Urinary bladder (tissue), 4 donors: ENCODE measurements around the gene VDR. TPM values are rescaled to one million over a fixed set of nuclear protein-coding genes. Genes with fewer than 3 reads are reported as not detected.

Experiments
- DNase-seq: peaks from one replicate; pipeline ENCODE4 v3.0.0-alpha.2; 2015; ENCODE audit errors: extremely low spot score
- H3K27ac ChIP-seq: one replicate; pipeline ENCODE4 v1.5.1; 2013; ENCODE audit warnings: low read depth, mild to moderate bottlenecking, moderate library complexity
- H3K36me3 ChIP-seq: one replicate; pipeline ENCODE4 v1.6.1; 2013; ENCODE audit warnings: mild to moderate bottlenecking, moderate library complexity; ENCODE audit not compliant: insufficient read depth
- H3K4me1 ChIP-seq: one replicate; pipeline ENCODE4 v1.6.1; 2013; ENCODE audit warnings: mild to moderate bottlenecking, moderate library complexity; ENCODE audit not compliant: insufficient read depth
- H3K4me3 ChIP-seq: one replicate; pipeline ENCODE4 v1.5.1; 2013; ENCODE audit warnings: low read depth, low read length
- WGBS: extraction: QIAGEN DNeasy Blood & Tissue Kit; methylation state at CpG from one replicate; pipeline ENCODE4 v1.1.7; 2013; 5-methylcytosine and 5-hydroxymethylcytosine counted together
- polyA plus RNA-seq: library from polyadenylated mRNA; stranded (reverse); fragments of 200-250 nt; gene quantifications from one replicate; pipeline ENCODE4 v1.2.3, GENCODE V29; 2013
- total RNA-seq: library from RNA; depleted of rRNA; stranded (reverse); fragments of >200 nt; gene quantifications from one replicate; pipeline ENCODE4 v1.2.3, GENCODE V29; 2014
- donor health status: healthy with polysubstance abuse.
- donor health status: healthy.

Gene VDR
- total and polyA plus RNA-seq, 2 donors = 0.79 to 3.7 TPM

DNA sequence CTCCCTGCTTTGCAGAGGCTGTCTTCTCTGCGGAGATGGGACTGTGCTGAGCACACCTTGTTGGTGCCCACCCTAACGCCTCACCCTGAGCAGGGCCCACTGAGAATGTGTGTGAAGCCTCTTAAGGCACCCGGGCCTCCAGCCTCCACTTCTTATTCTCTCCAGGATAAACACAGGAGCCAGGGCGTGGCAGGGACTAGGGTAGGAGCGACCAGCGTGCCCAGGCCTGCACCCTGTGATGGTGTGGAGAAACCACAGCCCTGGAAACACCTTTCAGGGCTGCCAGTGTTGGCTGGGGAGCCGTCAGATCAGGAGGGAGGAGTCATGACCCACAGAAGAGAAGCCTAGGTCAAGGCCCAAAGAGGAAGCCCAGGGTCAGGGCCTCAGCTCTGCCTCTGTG lies 41.3 kb downstream of the VDR start:
- WGBS = 82% methylated on average over 7 of the region's 7 CpGs
- Histone ChIP-seq H3K27ac (no peak overlapping the region), H3K4me3 (no peak overlapping the region), H3K36me3 (no peaks in the 10 kb centered on the region), H3K4me1 (no peaks in the 10 kb centered on the region)
- no peak for DNase-seq

GRCh38 chr12:47862881-47863280 lies 41.9 kb downstream of the VDR start:
- DNase-seq = no peak
- no peak overlapping the region for H3K4me3 ChIP-seq
- no peaks in the 10 kb centered on the region for H3K4me1 ChIP-seq
- no peaks in the 10 kb centered on the region for H3K36me3 ChIP-seq
- 91% methylated on average over 7 of the region's 7 CpGs for WGBS
- no peak overlapping the region for H3K27ac ChIP-seq

DNA sequence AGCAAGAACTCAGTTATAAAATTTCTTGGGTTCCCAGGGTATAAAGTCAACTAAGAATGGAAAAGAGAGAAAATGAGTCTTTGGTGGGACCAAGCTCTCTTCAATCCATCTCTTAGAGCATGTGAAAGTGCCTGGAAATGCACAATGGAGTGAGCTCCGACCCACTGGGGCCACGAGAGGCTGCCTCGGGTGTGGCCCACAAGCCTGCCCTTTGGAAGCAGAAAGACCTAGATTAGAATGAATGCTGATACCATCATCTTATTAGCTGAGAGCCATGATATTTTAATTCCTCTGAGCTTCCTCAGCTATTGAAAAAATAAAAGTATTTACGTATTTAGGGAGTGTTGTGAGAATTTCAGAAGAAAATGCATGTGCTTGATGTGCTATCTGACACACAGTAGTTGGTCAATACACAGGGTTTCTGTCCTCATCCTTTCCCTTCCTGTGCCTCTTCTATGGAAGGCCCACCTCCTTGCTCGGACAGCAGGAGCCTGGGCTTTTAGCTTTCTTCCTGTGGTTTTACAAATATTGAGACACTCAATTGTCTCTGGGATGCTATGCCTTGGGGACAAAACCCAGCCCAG lies 42.5 kb downstream of the VDR start:
- 75% methylated on average over 5 of the region's 5 CpGs for WGBS
- Histone ChIP-seq H3K4me3 (no peak overlapping the region), H3K4me1 (no peaks in the 10 kb centered on the region), H3K27ac (no peak overlapping the region), H3K36me3 (no peaks in the 10 kb centered on the region)
- DNase-seq = no peak

DNA sequence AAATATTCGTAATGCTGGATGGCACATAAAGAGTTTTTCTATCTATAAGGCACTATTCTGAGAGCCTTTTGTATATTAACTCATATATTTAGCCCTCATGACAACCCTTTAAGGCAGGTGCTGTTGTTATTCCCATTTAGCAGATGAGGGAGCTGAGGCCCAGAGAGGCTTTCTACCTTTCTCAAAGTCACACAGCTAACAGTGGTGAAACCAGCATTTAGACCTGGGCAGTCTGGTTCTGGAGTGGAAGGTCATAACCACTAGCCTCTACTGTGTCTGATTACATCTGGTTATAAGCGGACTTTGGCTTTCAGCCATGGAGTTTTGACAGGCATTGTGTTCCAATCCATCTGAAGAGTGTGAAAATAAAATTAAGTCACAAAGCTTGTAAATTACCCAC lies 43.9 kb downstream of the VDR start:
- H3K36me3 ChIP-seq = no peaks in the 10 kb centered on the region
- 82% methylated on average over 2 of the region's 2 CpGs for WGBS
- no peak for DNase-seq
- H3K4me1 ChIP-seq = no peaks in the 10 kb centered on the region
- H3K4me3 ChIP-seq = no peak overlapping the region
- no peak overlapping the region for H3K27ac ChIP-seq

DNA sequence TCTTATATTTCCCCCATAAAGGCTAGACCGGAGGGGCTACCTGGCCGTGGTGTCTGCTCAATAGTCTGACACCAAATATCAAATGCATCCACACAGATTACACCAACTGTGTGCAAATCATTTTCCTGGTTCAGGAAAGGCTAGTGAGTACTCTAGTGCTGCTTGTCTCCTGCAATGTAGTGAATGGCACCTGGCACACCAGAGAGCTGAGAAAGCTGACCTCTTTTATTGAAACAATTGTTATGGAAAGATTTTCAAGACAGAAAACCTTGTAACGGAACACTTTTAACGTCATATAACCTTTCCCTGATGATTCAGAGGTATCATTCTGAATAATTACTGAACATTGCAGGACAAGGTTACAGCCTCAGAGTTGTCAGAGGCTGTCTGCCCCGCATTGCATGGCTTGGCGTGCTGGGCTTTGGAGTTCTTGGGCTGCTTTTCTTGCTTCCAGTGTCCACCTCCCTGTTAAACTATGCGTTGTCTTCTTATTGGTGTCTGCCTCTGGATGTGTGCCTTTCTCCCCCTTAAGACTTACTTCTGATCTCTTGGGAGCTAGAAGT lies 44.4 kb downstream of the VDR start:
- WGBS = 90% methylated on average over 7 of the region's 7 CpGs
- Histone ChIP-seq H3K4me3 (no peak overlapping the region), H3K36me3 (no peaks in the 10 kb centered on the region), H3K27ac (no peak overlapping the region), H3K4me1 (no peaks in the 10 kb centered on the region)
- no peak for DNase-seq

GRCh38 chr12:47858511-47859266 lies 46.1 kb downstream of the VDR start:
- WGBS = 89% methylated on average over 8 of the region's 8 CpGs
- DNase-seq = no peak
- no peak overlapping the region for H3K4me3 ChIP-seq
- no peaks in the 10 kb centered on the region for H3K36me3 ChIP-seq
- H3K27ac ChIP-seq = peak overlapping the region; percentile 2
- no peaks in the 10 kb centered on the region for H3K4me1 ChIP-seq

DNA sequence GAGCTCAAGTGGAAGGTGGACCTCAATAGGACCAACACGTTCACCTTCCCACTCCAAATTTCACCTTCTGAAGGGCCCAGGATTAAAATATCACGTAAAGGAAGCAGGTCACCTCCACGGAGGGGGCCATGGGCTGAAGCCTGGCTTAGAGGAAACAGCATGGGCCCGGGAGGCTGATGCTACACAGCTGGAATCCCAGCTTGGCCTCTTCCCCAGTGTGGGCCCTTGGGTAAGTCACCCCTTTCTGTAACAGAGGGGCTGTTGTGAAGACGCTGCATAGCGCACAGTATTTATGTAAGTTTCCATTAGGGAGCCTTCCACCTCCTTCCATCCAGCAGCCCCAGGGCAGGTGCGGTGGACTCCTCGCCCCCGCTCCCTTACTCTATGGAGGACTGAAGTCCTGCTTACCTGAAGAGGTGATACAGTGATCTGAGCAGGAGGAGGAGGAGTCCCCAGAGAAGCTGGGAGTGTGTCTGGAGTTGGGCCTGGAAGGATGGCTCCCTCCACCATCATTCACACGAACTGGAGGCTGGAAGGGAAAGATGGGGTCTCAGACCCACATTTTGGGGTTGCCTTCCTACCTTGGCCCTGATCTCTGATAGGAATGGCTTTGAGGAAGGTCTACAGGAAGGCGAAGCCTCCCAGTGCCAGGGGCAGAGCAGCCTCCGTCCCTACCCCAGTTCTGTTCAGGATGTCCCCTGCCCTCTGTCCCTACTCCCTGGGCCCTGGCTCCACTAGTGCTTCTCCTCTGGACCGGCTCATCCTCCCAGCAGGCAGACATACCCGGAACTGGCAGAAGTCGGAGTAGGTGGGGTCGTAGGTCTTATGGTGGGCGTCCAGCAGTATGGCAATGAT lies 47.8 kb downstream of the VDR start:
- no peak for DNase-seq
- no peaks in the 10 kb centered on the region for H3K36me3 ChIP-seq
- H3K27ac ChIP-seq = no peak overlapping the region
- H3K4me1 ChIP-seq = no peaks in the 10 kb centered on the region
- H3K4me3 ChIP-seq = no peak overlapping the region
- WGBS = 91% methylated on average over 17 of the region's 17 CpGs

- Histone ChIP-seq H3K36me3 (no peaks in the 10 kb centered on the region), H3K27ac (no peak overlapping the region), H3K4me3 (no peak overlapping the region), H3K4me1 (no peaks in the 10 kb centered on the region)
- DNase-seq = no peak
- WGBS = 89% methylated on average over 1 of the region's 1 CpG
Measured at GRCh38 chr12:47856094-47856493, 48.7 kb downstream of the VDR start.

DNA sequence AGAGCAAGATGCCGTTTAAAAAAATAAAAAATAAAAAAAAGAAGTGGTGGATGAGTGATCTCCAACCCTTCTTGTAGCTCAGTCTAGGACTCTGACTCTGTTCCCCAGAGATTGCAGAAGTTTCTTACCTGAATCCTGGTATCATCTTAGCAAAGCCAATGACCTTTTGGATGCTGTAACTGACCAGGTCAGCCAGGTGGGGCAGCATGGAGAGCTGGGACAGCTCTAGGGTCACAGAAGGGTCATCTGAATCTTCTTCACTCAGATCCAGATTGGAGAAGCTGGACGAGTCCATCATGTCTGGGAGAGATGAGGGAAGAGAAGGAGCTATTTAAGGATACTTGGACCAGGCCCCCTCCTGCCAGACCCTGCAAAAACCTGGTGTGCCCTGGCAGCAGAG lies 49.3 kb downstream of the VDR start:
- H3K36me3 ChIP-seq = no peaks in the 10 kb centered on the region
- H3K4me3 ChIP-seq = no peak overlapping the region
- H3K27ac ChIP-seq = no peak overlapping the region
- 88% methylated on average over 2 of the region's 2 CpGs for WGBS
- H3K4me1 ChIP-seq = no peaks in the 10 kb centered on the region
- DNase-seq = no peak

DNA sequence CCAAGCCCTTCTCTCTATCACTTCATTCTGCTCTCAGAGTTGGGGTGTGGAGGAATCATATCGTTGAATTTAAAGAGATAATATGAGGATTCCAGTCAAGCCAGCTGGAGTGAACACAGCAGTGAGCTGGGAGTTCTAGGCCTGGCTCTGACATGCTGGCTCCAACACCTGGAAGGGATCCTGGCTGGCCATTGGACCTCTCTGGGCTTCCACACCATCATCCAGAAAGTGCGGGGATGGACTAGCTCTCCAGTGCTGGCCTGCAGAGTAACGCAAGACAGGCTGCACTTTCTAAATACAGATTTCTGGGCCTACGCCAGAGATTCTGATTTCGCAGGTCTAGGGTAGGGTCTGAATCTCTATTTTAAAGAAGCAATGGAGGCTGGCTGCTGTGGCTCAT lies 50.3 kb downstream of the VDR start:
- H3K36me3 ChIP-seq = no peaks in the 10 kb centered on the region
- no peak for DNase-seq
- no peak overlapping the region for H3K4me3 ChIP-seq
- no peak overlapping the region for H3K27ac ChIP-seq
- WGBS = 88% methylated on average over 5 of the region's 5 CpGs
- no peaks in the 10 kb centered on the region for H3K4me1 ChIP-seq

DNA sequence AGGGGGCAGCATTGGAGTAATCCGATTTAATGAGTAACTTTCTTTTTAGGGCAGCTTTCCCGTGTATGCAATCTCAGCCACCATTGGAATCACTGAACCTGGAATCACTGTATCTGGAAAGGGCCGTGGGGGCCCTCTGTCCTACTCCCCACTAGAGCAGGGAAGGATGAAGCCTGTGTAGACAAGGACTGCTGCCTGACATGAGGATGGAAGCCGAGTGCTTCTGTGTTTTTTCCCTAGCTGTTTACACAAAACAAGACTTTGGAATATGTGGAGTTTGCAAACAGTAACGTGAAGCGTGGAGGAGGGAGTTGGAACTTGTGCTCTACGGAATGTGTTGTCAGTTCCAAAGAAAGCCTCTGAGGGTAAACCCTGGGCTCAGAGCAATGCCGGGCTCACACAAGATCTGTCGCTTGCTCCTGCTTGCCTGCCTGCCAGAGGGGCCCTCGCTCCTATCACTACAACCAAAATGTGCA lies 52.7 kb downstream of the VDR start:
- Histone ChIP-seq H3K27ac (no peak overlapping the region), H3K36me3 (no peaks in the 10 kb centered on the region), H3K4me3 (no peak overlapping the region), H3K4me1 (no peaks in the 10 kb centered on the region)
- 35% methylated on average over 10 of the region's 10 CpGs for WGBS
- no peak for DNase-seq

DNA sequence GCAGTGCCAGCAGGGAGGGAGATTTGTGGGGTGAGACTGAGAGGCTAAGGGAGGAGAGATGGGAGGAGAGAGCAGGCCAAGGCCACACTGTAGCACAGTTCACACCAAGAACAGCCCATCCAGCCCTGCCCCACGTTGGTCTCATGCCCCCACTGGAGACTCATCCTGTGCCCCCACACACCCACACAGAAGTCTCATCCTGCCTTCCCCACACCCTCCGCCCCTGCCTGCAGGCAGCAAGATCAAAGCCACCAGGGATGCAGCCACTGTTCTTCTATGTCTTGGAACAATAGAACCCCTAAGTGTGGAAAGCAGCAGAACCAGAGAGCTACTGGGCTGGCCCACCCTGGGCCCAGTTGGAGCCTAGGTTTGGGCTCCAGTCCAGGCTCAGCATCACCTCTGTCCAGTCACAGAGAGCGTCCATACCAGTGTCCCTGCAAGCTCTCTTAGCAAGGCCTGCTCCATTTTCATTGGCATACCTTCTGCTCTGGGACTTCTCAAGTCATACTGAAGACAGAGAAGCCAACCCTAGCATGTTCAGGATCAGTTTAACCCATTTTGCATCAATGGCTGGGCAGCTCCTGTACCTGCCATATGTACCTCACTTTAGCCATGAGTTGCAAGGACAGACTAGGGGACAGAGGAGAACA lies 53.4 kb downstream of the VDR start:
- Histone ChIP-seq H3K27ac (no peak overlapping the region), H3K36me3 (no peaks in the 10 kb centered on the region)
- no peak for DNase-seq

More for the DNA sequence above, 53.4 kb downstream of the VDR start:
- Histone ChIP-seq H3K4me3 (no peak overlapping the region), H3K4me1 (no peaks in the 10 kb centered on the region)
- WGBS = 74% methylated on average over 3 of the region's 3 CpGs
